Measurements from ENCODE around the gene PIGZ. TPM values are rescaled to one million over a fixed set of nuclear protein-coding genes. Genes with fewer than 3 reads are reported as not detected.

The PIGZ gene
- total and polyA plus RNA-seq, 9 of the 15 experiments (the other 6 are each of a cell fraction or from before 2014, with no cell fraction given): 0.15 to 1.8 (median 0.76) TPM

DNA sequence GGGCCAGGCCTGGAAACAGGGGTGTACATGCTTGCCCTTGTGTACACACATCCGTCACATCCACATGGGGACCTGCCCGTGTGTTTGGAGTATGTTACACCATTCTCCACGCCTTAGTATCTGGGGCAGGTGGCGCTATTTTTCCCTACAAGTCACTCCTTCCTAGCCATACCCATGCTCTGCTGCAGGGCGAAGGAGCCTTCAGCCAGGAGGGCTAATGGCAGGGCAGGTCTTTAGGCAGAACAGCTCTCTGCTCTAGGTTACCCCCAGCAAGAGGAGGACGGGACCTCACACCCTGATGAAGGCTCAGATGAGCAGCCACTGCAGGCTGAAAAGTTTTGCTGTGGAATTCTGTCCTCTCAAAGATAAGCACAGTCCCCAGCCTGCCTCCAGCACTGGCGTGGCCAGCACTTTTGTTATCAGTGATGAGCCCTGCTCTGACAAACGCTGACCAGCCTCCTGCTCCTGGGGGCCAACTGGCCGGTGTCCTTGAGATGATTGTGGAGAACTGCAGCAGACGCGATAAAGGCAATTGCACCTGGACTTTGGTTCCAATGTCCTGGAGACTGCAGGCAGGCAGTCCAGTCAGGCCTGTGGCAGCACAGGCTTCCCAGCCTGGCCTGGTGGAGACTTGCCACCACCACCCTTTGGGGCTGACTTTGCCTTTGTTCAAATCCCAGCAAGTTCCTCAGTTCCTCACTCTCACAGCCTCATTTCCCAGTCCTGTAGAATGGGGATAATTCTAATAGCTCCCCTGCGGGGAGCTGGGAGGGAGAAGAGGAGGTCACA is 19.8 kb upstream of the PIGZ start (continued):
- TF ChIP-seq, protein P1, sequence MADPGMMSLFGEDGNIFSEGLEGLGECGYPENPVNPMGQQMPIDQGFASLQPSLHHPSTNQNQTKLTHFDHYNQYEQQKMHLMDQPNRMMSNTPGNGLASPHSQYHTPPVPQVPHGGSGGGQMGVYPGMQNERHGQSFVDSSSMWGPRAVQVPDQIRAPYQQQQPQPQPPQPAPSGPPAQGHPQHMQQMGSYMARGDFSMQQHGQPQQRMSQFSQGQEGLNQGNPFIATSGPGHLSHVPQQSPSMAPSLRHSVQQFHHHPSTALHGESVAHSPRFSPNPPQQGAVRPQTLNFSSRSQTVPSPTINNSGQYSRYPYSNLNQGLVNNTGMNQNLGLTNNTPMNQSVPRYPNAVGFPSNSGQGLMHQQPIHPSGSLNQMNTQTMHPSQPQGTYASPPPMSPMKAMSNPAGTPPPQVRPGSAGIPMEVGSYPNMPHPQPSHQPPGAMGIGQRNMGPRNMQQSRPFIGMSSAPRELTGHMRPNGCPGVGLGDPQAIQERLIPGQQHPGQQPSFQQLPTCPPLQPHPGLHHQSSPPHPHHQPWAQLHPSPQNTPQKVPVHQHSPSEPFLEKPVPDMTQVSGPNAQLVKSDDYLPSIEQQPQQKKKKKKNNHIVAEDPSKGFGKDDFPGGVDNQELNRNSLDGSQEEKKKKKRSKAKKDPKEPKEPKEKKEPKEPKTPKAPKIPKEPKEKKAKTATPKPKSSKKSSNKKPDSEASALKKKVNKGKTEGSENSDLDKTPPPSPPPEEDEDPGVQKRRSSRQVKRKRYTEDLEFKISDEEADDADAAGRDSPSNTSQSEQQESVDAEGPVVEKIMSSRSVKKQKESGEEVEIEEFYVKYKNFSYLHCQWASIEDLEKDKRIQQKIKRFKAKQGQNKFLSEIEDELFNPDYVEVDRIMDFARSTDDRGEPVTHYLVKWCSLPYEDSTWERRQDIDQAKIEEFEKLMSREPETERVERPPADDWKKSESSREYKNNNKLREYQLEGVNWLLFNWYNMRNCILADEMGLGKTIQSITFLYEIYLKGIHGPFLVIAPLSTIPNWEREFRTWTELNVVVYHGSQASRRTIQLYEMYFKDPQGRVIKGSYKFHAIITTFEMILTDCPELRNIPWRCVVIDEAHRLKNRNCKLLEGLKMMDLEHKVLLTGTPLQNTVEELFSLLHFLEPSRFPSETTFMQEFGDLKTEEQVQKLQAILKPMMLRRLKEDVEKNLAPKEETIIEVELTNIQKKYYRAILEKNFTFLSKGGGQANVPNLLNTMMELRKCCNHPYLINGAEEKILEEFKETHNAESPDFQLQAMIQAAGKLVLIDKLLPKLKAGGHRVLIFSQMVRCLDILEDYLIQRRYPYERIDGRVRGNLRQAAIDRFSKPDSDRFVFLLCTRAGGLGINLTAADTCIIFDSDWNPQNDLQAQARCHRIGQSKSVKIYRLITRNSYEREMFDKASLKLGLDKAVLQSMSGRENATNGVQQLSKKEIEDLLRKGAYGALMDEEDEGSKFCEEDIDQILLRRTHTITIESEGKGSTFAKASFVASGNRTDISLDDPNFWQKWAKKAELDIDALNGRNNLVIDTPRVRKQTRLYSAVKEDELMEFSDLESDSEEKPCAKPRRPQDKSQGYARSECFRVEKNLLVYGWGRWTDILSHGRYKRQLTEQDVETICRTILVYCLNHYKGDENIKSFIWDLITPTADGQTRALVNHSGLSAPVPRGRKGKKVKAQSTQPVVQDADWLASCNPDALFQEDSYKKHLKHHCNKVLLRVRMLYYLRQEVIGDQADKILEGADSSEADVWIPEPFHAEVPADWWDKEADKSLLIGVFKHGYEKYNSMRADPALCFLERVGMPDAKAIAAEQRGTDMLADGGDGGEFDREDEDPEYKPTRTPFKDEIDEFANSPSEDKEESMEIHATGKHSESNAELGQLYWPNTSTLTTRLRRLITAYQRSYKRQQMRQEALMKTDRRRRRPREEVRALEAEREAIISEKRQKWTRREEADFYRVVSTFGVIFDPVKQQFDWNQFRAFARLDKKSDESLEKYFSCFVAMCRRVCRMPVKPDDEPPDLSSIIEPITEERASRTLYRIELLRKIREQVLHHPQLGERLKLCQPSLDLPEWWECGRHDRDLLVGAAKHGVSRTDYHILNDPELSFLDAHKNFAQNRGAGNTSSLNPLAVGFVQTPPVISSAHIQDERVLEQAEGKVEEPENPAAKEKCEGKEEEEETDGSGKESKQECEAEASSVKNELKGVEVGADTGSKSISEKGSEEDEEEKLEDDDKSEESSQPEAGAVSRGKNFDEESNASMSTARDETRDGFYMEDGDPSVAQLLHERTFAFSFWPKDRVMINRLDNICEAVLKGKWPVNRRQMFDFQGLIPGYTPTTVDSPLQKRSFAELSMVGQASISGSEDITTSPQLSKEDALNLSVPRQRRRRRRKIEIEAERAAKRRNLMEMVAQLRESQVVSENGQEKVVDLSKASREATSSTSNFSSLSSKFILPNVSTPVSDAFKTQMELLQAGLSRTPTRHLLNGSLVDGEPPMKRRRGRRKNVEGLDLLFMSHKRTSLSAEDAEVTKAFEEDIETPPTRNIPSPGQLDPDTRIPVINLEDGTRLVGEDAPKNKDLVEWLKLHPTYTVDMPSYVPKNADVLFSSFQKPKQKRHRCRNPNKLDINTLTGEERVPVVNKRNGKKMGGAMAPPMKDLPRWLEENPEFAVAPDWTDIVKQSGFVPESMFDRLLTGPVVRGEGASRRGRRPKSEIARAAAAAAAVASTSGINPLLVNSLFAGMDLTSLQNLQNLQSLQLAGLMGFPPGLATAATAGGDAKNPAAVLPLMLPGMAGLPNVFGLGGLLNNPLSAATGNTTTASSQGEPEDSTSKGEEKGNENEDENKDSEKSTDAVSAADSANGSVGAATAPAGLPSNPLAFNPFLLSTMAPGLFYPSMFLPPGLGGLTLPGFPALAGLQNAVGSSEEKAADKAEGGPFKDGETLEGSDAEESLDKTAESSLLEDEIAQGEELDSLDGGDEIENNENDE (IDR thresholded peaks at IDR 0.05; ENCODE audit: low read depth, low read length): no peak
- TF ChIP-seq CBX5 (IDR thresholded peaks at IDR 0.05; ENCODE audit: borderline replicate concordance, low read depth) (peak; percentile 17; the same call in 1 of the 2 replicates), NR4A1 (CRISPR knock-in tag; IDR thresholded peaks at IDR 0.05) (0 out of 2 replicates have a peak, but pooled peaks have one; percentile 37), NR4A1 (tag; IDR thresholded peaks at IDR 0.05) (peak; percentile 77), FOXM1 (IDR thresholded peaks at IDR 0.05; ENCODE audit: low read depth) (peak; percentile 91), FOXM1 (CRISPR knock-in tag; IDR thresholded peaks at IDR 0.05; ENCODE audit: low read depth) (no peak), KDM5B (IDR thresholded peaks at IDR 0.05; ENCODE audit: insufficient replicate concordance, low read depth, low read length) (no peak)
- TF ChIP-seq, protein P2, sequence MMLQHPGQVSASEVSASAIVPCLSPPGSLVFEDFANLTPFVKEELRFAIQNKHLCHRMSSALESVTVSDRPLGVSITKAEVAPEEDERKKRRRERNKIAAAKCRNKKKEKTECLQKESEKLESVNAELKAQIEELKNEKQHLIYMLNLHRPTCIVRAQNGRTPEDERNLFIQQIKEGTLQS (IDR thresholded peaks at IDR 0.05): peak; percentile 44; the same call in 1 of the 2 replicates
- TF ChIP-seq, protein P2 (CRISPR knock-in tag; conservative IDR thresholded peaks at IDR 0.05): 0 out of 2 replicates have a peak, but pooled peaks have one; percentile 28
- TF ChIP-seq, protein P3, sequence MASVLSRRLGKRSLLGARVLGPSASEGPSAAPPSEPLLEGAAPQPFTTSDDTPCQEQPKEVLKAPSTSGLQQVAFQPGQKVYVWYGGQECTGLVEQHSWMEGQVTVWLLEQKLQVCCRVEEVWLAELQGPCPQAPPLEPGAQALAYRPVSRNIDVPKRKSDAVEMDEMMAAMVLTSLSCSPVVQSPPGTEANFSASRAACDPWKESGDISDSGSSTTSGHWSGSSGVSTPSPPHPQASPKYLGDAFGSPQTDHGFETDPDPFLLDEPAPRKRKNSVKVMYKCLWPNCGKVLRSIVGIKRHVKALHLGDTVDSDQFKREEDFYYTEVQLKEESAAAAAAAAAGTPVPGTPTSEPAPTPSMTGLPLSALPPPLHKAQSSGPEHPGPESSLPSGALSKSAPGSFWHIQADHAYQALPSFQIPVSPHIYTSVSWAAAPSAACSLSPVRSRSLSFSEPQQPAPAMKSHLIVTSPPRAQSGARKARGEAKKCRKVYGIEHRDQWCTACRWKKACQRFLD (CRISPR knock-in tag; IDR thresholded peaks at IDR 0.05): peak; percentile 97
- TF ChIP-seq, protein P4, sequence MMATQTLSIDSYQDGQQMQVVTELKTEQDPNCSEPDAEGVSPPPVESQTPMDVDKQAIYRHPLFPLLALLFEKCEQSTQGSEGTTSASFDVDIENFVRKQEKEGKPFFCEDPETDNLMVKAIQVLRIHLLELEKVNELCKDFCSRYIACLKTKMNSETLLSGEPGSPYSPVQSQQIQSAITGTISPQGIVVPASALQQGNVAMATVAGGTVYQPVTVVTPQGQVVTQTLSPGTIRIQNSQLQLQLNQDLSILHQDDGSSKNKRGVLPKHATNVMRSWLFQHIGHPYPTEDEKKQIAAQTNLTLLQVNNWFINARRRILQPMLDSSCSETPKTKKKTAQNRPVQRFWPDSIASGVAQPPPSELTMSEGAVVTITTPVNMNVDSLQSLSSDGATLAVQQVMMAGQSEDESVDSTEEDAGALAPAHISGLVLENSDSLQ (IDR thresholded peaks at IDR 0.05): peak; percentile 71
